SW480 (cell line): ENCODE data around the gene BMP8A.
"Not testable (repeated sequence)": the region's sequence is repeated elsewhere in the genome, so short reads cannot be mapped to it uniquely, and the experiment has no call there.

Experiments
- DNase-seq: peaks from one replicate; pipeline ENCODE4 v3.0.0-alpha.2; 2016; ENCODE audit warnings: low spot score

BMP8A gene, protein sequence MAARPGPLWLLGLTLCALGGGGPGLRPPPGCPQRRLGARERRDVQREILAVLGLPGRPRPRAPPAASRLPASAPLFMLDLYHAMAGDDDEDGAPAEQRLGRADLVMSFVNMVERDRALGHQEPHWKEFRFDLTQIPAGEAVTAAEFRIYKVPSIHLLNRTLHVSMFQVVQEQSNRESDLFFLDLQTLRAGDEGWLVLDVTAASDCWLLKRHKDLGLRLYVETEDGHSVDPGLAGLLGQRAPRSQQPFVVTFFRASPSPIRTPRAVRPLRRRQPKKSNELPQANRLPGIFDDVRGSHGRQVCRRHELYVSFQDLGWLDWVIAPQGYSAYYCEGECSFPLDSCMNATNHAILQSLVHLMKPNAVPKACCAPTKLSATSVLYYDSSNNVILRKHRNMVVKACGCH

DNA sequence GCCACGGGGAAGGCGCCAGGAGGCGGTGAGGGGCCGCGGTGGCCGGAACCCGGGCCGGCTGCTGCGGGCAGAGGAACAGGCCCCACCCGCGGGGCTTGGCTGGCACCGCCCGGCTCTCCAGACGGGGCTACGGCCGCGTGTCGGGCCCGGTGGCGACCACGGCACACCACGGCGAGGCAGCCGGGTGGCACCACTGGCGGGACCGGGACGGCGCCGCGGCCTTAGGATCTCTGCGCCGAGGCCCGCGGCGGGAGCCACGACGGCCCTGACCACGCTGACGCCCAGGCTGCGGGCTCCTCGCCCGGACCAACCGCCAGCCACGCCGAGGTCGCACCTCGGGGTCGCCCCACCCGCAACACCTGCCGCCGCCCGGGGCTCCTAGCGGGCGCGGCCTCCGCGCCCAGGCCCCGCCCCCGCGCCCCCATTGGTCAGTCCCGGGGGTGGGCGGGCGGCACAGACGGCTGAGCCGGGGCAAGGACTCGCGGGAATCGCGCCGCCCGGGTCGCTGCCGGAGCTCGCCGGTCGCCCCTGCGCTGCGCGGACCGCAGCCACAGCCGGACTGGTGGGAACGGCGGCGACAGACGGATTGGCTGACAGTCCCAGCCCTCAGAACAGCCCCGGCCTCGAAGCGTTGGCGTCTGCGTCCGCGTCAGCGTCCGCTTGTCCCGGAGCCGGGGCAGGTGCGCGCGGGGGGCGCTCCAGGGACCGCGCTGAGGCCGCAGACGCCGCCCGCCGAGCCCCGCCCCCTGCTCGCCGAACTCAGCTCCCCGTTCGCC lies at the start of gene BMP8A:
BMP8A (plus strand) TSS at position 491 of the 776 bp plus-strand sequence. CDS start 356 bp downstream, outside the sequence.
- DNase-seq = peak; percentile 71

DNA sequence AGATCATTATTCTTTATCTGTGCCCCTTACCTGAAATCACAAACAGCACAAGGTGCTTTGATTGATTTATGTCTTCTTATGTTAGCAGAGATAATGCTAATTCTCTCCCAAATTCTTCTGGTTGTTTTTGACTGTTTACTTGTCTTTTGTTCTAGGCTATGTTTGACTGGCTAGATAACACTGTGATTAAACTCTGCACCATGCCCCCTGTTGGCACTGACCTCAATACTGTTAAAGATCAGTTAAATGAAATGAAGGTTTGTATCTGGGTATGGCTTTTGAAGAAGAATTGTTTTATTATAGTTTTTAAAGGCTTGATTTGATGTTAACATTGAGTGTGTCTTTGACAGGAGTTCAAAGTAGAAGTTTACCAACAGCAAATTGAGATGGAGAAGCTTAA lies 49.6 kb upstream of the BMP8A start:
- no peak for DNase-seq

DNA sequence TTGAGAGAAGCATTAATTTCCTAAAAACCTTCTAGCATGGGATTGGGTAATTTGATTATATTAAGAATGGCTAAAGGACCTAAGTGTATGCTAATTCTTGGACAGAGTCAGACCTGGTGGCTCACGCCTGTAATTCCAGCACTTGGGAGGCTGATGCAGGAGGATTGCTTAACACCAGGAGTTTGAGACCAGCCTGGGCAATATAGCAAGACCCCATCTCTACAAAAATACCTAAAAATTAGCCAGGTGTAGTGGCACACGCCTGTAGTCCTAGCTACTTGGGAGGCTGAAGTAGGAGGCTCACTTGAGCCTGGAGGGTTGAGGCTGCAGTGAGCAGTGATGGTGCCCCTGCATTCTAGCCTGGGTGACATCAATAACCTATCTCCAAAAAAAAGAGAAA lies 45.9 kb upstream of the BMP8A start:
- DNase-seq = no peak

DNA sequence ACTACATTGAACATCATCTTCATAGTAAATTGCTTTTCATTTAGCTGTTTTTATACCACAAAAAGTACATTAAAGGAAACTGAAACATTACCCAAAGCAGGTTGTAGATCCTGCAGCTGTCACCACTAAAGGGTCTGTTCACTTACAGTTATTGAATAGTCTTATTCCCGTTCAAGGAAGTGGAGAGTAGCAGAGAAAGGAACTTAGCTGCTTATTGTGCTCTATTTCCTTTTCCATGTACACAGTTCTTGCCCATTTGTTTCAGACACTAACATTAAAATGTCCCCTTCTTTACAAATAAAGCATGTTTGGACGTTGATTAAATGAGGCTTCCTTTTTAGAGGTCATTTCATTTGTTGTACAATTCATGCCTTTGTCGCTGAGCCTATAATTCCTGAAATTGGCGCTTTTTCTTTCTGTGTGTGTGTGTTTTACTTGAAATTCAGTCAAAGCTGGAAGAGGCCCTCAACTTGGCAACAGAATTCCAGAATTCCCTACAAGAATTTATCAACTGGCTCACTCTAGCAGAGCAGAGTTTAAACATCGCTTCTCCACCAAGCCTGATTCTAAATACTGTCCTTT lies 44.4 kb upstream of the BMP8A start:
- DNase-seq = no peak

DNA sequence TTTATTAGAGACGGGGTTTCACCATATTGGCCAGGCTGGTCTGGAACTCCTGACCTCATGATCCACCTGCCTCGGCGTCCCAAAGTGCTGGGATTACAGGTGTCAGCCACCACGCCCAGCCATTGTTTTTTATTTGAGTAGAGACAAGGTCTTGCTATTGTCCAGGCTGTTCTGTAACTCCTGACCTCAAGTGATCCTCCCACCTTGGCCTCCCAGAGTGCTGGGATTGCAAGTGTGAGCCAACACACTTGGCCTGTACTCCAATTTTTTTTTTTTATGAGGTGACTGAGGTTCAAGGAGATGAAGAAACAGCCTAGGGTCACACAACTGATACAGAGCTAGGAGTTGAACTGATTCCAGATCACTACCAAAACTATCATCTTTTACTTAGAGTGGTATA lies 41.4 kb upstream of the BMP8A start:
- DNase-seq = not testable (repeated sequence)

DNA sequence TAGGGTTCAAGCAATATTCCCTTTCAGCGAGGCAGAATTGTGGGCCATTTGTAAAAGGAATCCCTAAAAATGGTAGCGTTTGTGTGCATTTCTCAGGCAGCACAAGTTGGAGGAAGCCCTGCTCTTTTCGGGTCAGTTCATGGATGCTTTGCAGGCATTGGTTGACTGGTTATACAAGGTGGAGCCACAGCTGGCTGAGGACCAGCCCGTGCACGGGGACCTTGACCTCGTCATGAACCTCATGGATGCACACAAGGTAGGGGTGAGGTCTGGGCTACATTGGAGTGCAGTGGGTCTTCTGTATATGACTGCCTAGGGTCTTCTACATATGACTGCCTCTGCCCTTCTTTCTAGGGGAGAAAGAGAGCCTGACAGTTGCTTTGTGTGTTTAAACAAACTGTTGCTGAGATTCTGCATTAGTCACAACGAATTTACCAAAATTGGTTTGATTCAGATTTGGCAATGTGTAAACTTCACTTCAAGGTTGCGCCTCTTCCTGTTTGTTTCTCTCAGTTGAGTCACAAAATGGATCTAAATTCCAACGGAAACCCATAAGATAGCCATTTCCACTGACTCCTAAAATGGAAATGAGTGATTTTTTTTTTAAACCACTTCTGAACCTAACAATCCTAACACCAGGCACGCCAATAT lies 40.4 kb upstream of the BMP8A start:
- no peak for DNase-seq

DNA sequence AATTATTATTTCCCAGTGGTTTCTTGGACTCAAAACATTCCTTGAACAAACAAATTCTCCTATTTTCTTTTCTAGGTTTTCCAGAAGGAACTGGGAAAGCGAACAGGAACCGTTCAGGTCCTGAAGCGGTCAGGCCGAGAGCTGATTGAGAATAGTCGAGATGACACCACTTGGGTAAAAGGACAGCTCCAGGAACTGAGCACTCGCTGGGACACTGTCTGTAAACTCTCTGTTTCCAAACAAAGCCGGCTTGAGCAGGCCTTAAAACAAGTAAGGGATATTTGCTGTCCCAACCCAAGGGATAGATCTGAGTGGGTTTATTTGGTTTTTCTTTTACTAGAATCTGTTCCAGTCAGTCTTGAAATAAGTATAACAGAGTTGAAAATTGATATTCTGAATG lies 39.4 kb upstream of the BMP8A start:
- no peak for DNase-seq

DNA sequence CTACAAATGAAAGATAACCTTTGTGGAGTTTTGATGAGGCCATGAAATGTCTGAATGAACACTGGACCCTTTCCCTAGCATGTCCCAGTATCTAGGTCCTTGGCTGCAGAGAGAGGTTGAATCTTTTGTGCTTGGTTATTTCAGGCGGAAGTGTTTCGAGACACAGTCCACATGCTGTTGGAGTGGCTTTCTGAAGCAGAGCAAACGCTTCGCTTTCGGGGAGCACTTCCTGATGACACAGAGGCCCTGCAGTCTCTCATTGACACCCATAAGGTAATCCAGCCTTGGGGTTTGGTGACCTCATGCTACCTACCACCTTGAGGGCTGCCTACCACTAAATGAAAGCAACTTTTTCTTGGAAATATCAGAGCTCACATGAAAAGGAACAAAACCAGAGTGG lies 38.9 kb upstream of the BMP8A start:
- DNase-seq = no peak

DNA sequence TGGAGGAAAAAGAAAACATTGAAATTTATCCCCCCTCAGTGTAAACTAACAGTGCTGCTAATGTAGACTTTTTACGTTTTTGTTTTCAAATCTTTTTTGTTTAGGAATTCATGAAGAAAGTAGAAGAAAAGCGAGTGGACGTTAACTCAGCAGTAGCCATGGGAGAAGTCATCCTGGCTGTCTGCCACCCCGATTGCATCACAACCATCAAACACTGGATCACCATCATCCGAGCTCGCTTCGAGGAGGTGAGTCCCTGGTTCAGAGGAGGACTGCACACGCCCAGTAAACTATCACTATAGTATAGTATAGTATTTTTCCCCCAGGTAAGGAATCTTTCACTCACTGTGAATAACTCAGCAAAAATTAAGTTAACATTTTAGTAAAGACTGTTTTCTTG lies 37.8 kb upstream of the BMP8A start:
- no peak for DNase-seq

DNA sequence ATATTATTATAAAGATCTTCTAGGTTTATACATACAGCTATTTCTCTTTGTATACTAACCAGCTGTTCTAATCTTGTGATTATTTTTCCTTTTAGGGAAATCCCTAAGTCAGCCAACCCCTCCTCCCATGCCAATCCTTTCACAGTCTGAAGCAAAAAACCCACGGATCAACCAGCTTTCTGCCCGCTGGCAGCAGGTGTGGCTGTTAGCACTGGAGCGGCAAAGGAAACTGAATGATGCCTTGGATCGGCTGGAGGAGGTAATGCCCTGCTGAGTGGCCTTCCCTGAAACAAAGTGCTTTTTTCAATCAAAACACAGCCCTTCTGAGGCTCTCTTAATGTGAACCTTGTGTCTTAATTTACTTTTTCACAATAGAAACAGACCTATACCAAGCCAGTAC lies 32.4 kb upstream of the BMP8A start:
- DNase-seq = no peak

DNA sequence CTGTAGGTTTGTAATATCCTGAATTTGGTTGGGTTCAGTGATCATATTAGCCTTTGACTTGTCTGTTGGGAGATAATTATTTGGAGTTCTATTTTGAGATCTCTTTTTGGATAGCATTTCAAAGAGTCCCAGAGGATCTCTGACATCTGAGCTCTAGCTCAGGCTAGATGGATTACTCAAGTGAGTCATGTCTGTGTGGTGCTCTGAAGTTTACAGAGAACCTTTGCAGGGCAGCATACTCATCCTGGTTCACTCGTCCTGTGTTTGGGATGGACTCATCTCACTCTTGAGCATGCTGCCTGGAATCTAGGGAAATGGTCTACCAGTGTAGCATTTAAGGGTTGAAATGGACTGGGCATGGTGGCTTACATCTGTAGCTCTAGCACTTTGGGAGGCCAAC lies 29.4 kb upstream of the BMP8A start:
- no peak for DNase-seq

DNA sequence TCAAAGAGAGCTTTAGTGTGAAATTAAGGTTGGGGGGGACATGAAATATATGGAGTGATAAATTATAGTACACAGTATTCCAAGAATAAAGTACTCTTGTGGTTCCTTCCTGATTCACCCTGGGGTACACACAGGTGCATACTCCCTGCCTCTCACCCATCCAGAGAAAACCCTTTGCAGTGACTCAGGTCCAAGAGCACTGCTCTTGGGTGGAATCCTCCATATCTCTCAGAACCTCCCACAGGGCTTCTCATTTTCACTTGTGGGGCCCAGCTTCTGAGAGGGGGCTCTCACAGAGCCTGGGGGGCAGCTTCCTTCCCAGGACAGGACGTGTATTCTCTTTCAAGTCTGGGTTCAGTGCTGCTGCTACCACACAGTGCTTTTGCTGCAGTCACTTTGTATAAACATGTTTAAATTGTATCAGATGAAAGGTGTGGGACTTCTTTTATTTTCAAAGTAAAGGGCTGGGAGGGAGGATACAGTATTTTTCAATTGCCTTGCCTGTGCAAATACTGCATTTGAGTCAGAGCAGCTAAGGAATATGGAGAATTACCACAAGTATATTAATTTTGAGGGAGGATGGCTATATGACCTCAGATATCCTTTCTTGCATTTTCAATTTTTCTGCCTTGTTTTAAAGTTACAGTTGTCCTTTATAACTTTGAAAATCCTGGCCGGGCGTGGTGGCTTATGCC lies 24.9 kb upstream of the BMP8A start:
- no peak for DNase-seq

DNA sequence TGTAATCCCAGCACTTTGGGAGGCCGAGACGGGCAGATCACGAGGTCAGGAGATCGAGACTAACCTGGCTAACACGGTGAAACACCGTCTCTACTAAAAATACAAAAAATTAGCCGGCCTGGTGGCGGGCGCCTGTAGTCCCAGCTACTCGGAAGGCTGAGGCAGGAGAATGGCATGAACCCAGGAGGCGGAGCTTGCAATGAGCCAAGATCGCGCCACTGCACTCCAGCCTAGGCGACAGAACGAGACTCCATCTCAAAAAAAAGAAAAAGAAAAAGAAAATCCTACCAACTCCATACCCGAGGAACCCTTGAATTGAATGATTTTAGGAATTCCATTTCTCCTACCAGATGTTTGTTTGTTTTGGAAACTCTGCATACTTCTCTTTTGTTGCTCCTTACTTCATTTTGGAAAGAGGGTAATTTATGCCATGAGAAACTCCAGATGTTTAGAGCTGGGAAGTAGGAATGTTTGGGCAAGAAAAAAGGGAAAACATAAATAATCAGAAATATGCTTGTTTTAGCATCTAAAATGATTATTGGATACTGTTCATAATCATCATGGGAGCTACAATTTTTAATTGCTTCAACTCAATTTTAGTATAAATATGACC lies 24.2 kb upstream of the BMP8A start:
- DNase-seq = not testable (repeated sequence)

DNA sequence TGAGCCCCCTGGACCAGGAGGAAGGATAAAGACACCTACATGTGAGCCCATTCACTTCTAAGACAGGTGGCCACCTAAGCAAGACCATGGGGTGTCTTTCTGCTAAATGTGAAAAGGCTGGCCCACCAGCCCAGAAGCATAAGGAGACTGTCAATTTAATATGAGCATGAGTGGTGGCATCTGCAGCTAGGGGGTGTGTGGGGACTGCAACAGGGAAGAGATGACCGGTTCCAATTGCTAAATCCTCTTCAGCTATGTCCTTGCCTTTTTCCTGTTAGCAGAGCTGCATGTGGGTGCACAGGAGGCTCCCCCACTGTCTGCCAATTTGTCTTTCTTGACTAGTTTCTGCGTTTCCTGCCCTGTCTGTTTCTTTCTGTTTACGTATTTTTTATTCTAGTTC lies 22.3 kb upstream of the BMP8A start:
- DNase-seq = no peak

DNA sequence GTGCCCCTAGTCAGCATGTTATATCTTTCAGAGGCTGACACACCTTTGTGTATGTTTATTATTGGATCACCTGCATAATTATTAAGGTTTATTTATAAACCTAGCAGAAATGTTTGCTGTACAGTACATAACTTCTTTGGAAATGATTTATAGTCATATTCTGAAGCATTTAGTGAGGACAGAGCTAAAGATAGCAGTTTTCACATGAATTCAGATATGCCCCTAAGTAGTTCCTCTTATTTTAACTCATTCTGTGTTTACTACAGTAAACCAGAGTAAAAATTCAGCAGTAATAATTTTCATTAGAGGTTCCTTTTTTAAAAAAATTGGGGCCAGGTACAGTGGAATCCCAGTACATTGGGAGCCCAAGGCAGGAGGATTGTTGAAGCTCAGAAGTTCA lies 21.4 kb upstream of the BMP8A start:
- no peak for DNase-seq

DNA sequence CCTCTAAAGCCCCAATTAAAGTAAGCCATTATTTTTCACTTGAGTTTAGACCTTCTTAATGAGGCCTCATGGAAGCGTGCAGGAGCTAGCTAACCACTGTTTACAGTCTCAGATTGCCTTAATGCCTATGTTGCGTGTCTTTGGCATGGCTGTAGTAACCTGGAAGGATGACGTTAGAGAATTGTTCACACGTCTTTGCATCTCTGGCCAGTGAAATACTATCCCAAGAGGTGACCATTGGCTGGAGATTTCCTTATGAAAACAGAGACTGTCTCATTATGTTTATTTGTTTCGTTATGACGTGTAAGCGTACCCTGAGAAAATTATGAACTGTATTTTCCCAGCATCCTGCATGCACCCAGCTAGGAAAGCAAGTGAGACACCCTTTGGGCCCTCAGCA lies 18.6 kb upstream of the BMP8A start:
- DNase-seq = no peak

DNA sequence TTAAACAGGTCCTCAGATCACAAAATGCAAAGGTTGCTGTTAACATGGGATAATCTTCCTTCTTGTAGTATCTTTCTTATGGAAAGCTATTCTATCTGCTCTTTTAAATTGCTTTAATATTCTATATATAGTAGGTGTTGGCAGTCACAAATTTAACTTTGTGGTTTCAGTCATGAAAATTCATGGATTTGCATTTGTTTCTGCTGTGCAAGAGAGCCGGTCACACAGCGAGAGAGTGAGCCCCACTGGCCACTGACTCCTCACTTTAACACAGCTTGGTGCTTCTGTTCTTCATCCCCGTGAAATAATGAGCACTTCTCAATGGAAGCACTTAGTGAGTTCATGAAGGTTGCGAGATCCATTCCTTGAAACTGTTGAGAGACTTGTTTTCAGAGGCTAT lies 18.1 kb upstream of the BMP8A start:
- no peak for DNase-seq

DNA sequence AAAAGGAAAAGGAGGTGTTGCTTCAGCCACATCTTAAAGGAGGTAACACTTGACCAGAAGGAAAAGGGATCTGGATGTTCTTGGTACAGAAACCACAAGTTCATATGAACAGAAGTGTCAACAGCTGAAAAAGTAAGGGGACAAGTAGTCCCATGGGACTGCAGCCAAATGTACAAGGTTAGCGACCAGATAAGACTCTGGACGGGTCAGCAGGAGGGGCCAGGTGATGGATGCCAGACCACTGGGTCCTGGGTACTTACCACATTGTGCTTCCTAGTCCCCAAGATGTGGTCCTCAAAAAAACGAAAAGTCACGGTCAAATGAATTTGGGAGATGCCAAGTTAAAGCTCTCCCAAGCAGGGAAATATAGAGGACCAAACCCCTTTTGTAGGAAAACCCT lies 16.6 kb upstream of the BMP8A start:
- DNase-seq = no peak

DNA sequence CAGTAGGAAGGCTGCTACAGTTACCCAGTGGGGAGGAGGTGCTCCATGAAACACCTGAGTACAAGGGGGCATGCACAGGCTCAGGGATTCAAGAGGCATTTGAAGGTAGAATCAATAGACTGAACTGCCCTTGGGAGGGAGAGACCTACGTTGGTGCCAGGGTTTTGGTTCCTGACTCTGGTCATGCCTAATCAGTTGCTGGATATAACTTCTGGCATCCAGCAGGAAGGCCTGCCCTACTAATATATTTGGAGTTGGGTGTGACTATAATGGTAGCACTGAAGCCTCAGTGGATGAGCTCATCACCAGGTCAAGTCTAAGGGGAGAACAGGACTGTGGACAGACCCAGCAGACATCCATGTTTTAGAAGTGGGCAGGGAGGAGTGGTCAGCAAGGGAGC lies 15.9 kb upstream of the BMP8A start:
- not testable (repeated sequence) for DNase-seq

DNA sequence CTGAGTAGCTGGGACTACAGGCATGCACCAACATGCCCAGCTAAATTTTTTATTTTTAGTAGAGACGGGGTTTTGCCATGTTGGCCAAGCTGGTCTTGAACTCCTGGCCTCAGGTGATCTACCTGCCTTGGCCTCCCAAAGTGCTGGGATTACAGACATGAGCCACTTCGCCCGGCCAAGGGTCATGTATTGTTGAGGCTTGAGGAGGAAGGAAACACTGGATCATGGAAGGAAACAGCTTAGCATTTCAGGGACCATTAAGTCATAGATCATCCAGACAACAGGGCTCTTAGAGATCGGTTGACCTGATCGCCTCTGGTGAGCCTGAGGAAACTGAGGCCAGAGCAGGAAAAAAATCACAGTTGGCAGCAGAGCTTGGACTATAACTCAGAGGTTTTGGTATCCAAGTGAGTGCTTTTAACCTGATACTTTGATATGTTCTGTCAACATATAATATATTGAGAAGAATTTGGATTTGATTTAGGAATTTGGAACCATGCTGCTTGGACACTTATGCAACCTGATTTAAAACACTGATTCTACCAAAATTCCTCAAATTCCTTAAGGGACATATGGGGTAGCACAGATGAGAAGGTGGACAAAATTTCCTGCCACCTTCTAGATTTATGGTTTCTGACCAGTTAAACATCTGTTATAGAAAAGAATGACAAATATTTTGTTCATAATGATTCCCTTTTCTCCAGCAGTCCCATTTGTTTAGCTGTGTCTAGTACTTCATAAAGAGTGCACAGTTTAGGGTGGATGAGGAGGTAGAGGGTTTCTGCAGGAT lies 13.1 kb upstream of the BMP8A start:
- no peak for DNase-seq

DNA sequence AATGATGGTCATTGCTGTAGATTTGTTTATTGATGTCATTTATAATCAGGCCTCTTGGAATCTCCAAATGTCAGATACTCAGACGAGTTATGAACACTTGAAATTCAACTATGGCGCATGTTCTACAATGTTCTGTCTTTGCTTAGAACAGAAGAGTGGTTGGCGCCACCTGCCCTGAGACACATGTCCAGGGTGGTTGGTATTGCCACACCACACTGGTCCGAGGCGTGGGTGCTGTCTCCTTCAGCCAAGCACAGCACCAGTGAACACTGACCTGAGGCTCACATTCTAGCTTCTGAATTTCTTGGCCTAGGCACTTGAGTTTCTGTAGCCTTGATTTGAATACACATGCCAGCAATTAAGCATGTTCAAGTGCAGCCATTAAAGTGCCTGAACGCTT lies 10.1 kb upstream of the BMP8A start:
- no peak for DNase-seq
